ENCODE results near the gene RPL15. TPM values are rescaled to one million over a fixed set of nuclear protein-coding genes. Genes with fewer than 3 reads are reported as not detected.

RPL15 gene
- total and polyA plus RNA-seq, 2 of the 13 experiments (the other 11 are each of a cell fraction or from before 2014, with no cell fraction given): 1,297 to 3,693 TPM

GRCh38 chr3:23867838-23868237, 49.1 kb upstream of the RPL15 start (continued):
- TF ChIP-seq ZBTB37 (CRISPR knock-in tag; IDR thresholded peaks at IDR 0.05): no peak
- no peak for TF ChIP-seq MED1 (CRISPR knock-in tag; IDR thresholded peaks at IDR 0.05)
- TF ChIP-seq HOXD1 (CRISPR knock-in tag; IDR thresholded peaks at IDR 0.05): no peak
- TF ChIP-seq ZNF761 (CRISPR knock-in tag; conservative IDR thresholded peaks at IDR 0.05): no peak
- no peak for TF ChIP-seq ZFP37 (CRISPR knock-in tag; IDR thresholded peaks at IDR 0.05; ENCODE audit: borderline replicate concordance)
- no peak for TF ChIP-seq ATM (IDR thresholded peaks at IDR 0.05; ENCODE audit: borderline replicate concordance)
- no peak for TF ChIP-seq ZNF142 (CRISPR knock-in tag; IDR thresholded peaks at IDR 0.05)
- TF ChIP-seq BRF2 (CRISPR knock-in tag; IDR thresholded peaks at IDR 0.05): no peak
- TF ChIP-seq TERF1 (CRISPR knock-in tag; IDR thresholded peaks at IDR 0.05): no peak
- no peak for TF ChIP-seq EED (CRISPR knock-in tag; IDR thresholded peaks at IDR 0.05)
